ENCODE data around the gene GABRP.

DNA sequence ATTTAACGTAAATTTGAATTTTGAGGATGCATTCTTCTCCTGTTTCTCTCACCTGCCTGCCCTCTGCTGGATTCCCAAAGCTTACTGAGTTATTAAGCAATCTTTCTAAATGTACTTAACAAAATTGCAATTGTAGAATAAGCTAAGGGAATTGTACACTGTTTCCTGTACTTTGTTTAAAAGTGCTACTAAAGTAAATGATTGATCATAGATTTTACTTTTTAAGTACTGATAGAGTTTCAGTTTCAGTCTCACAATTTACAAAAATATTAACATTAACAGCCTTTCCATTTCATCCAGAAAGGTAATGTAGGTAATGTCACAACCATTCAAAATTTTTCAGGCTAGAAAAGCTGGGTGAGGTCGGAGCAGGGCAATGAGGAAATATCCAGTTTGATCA is 73.5 kb downstream of the GABRP start:
- TF ChIP-seq, protein P1, sequence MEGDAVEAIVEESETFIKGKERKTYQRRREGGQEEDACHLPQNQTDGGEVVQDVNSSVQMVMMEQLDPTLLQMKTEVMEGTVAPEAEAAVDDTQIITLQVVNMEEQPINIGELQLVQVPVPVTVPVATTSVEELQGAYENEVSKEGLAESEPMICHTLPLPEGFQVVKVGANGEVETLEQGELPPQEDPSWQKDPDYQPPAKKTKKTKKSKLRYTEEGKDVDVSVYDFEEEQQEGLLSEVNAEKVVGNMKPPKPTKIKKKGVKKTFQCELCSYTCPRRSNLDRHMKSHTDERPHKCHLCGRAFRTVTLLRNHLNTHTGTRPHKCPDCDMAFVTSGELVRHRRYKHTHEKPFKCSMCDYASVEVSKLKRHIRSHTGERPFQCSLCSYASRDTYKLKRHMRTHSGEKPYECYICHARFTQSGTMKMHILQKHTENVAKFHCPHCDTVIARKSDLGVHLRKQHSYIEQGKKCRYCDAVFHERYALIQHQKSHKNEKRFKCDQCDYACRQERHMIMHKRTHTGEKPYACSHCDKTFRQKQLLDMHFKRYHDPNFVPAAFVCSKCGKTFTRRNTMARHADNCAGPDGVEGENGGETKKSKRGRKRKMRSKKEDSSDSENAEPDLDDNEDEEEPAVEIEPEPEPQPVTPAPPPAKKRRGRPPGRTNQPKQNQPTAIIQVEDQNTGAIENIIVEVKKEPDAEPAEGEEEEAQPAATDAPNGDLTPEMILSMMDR (IDR thresholded peaks at IDR 0.05; ENCODE audit: low read depth, low read length, missing input control): no peak
- TF ChIP-seq RAD21 (IDR thresholded peaks at IDR 0.05) (no peak), YY1 (IDR thresholded peaks at IDR 0.05) (no peak), FOXA1 (IDR thresholded peaks at IDR 0.05) (no peak), RXRA (IDR thresholded peaks at IDR 0.05) (no peak), TAF1 (conservative IDR thresholded peaks at IDR 0.05) (no peak), GABPA (IDR thresholded peaks at IDR 0.05 in 1 of 2, conservative IDR thresholded peaks at IDR 0.05 in 1 of 2) (no peak), SP1 (IDR thresholded peaks at IDR 0.05) (no peak), HNF4A (conservative IDR thresholded peaks at IDR 0.05) (no peak), JUND (IDR thresholded peaks at IDR 0.05) (no peak), EGR1 (IDR thresholded peaks at IDR 0.05; ENCODE audit: low read depth in 2 of 2) (no peak)
- TF ChIP-seq, protein P2, sequence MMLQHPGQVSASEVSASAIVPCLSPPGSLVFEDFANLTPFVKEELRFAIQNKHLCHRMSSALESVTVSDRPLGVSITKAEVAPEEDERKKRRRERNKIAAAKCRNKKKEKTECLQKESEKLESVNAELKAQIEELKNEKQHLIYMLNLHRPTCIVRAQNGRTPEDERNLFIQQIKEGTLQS (IDR thresholded peaks at IDR 0.05): no peak
- TF ChIP-seq, protein P3, sequence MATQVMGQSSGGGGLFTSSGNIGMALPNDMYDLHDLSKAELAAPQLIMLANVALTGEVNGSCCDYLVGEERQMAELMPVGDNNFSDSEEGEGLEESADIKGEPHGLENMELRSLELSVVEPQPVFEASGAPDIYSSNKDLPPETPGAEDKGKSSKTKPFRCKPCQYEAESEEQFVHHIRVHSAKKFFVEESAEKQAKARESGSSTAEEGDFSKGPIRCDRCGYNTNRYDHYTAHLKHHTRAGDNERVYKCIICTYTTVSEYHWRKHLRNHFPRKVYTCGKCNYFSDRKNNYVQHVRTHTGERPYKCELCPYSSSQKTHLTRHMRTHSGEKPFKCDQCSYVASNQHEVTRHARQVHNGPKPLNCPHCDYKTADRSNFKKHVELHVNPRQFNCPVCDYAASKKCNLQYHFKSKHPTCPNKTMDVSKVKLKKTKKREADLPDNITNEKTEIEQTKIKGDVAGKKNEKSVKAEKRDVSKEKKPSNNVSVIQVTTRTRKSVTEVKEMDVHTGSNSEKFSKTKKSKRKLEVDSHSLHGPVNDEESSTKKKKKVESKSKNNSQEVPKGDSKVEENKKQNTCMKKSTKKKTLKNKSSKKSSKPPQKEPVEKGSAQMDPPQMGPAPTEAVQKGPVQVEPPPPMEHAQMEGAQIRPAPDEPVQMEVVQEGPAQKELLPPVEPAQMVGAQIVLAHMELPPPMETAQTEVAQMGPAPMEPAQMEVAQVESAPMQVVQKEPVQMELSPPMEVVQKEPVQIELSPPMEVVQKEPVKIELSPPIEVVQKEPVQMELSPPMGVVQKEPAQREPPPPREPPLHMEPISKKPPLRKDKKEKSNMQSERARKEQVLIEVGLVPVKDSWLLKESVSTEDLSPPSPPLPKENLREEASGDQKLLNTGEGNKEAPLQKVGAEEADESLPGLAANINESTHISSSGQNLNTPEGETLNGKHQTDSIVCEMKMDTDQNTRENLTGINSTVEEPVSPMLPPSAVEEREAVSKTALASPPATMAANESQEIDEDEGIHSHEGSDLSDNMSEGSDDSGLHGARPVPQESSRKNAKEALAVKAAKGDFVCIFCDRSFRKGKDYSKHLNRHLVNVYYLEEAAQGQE (IDR thresholded peaks at IDR 0.05): no peak
- TF ChIP-seq, protein P4, sequence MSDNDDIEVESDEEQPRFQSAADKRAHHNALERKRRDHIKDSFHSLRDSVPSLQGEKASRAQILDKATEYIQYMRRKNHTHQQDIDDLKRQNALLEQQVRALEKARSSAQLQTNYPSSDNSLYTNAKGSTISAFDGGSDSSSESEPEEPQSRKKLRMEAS (IDR thresholded peaks at IDR 0.05): no peak
